PC-9 (cell line): Measurements from ENCODE around the gene TMEM132D. TPM values are rescaled to one million over a fixed set of nuclear protein-coding genes. Genes with fewer than 3 reads are reported as not detected.

Source experiments
- BruUV-seq: library from RNA; stranded (reverse); fragments of 400-500 nt; replicated peaks from 2 replicates; lab custom pipeline; 2021; lab: Mats Ljungman, UMichigan
- CTCF ChIA-PET: fragments of 300-600 bp; sonication (Branson Sonifier 250); formaldehyde crosslinking; loops from one replicate; lab custom pipeline; 2022; ENCODE audit warnings: antibody characterized with exemption; lab: Charles Lee
- POLR2A ChIA-PET: fragments of 300-600 bp; sonication (Branson Sonifier 250); formaldehyde crosslinking; loops from one replicate; lab custom pipeline; 2022; ENCODE audit warnings: antibody characterized with exemption; ENCODE audit not compliant: unreplicated experiment; lab: Charles Lee
- DNase-seq, 2 experiments: peaks; one replicate each; pipeline versions ENCODE4 v3.0.0 to v3.0.0-alpha.2; 2015 to 2022; ENCODE audit warnings: mixed read lengths in 1 of 2
- H2AFZ ChIP-seq: fragments of 200-600 bp; sonication (generic); 2 replicates; pipeline ENCODE4 v1.8.1; 2017; ENCODE audit warnings: antibody characterized with exemption
- H3F3A ChIP-seq: fragments of 200-600 bp; sonication (generic); 2 replicates; pipeline ENCODE4 v1.8.1; 2017; ENCODE audit warnings: antibody characterized with exemption, mild to moderate bottlenecking, low read depth; ENCODE audit not compliant: insufficient read depth
- H3K27ac ChIP-seq: fragments of 200-600 bp; sonication (generic); 2 replicates; pipeline ENCODE4 v1.6.1; 2016; ENCODE audit warnings: mixed run types
- H3K27me3 ChIP-seq: fragments of 200-600 bp; sonication (generic); 2 replicates; pipeline ENCODE4 v1.6.1; 2016; ENCODE audit warnings: low read depth, mixed run types; ENCODE audit not compliant: insufficient read depth
- H3K36me3 ChIP-seq: fragments of 200-600 bp; sonication (generic); 2 replicates; pipeline ENCODE4 v1.6.1; 2016; ENCODE audit warnings: low read depth, mixed run types
- H3K4me1 ChIP-seq: fragments of 200-600 bp; sonication (generic); replicated peaks from 2 replicates; pipeline ENCODE4 v1.6.1; 2016; ENCODE audit warnings: mixed run types; ENCODE audit not compliant: insufficient read depth
- H3K4me2 ChIP-seq: fragments of 200-600 bp; sonication (generic); 2 replicates; pipeline ENCODE4 v1.6.1; 2017; ENCODE audit warnings: mixed run types
- H3K4me3 ChIP-seq: fragments of 200-600 bp; sonication (generic); 2 replicates; pipeline ENCODE4 v1.6.1; 2016; ENCODE audit warnings: mixed run types
- H3K79me2 ChIP-seq: fragments of 200-600 bp; sonication (generic); 2 replicates; pipeline ENCODE4 v1.6.1; 2017; ENCODE audit warnings: low read depth, mixed run types
- H3K9me2 ChIP-seq: fragments of 200-600 bp; sonication (generic); 2 replicates; pipeline ENCODE4 v1.8.1; 2017; ENCODE audit warnings: mild to moderate bottlenecking; ENCODE audit not compliant: insufficient read depth
- H3K9me3 ChIP-seq: fragments of 200-600 bp; sonication (generic); 2 replicates; pipeline ENCODE4 v1.8.1; 2016; ENCODE audit warnings: low read depth; ENCODE audit not compliant: insufficient read depth
- H4K20me1 ChIP-seq: fragments of 200-600 bp; sonication (generic); 2 replicates; pipeline ENCODE4 v1.8.1; 2017; ENCODE audit not compliant: insufficient read depth
- EZH2 ChIP-seq: fragments of 200-600 bp; sonication (generic); IDR thresholded peaks from 2 replicates; pipeline ENCODE4 v1.8.0; 2017; ENCODE audit warnings: antibody characterized with exemption, low read depth
- intact Hi-C: fragments of 100-400 bp; cut with micrococcal nuclease; formaldehyde crosslinking; loops from one replicate; pipeline ENCODE4 v1.10.0; 2022; ENCODE audit not compliant: unreplicated experiment
- total RNA-seq: library from RNA; stranded (reverse); gene quantifications from 2 replicates; pipeline ENCODE4 v1.2.3, GENCODE V29; 2021
- TF ChIP-seq, protein P1 (sequence below): fragments of 200-600 bp; sonication (generic); conservative IDR thresholded peaks from 2 replicates; pipeline ENCODE4 v1.6.1; 2017; ENCODE audit warnings: mixed run types, antibody characterized with exemption, mild to moderate bottlenecking, moderate library complexity

The TMEM132D gene
- total RNA-seq, 1 experiment from 2014 or later, result not detected

DNA sequence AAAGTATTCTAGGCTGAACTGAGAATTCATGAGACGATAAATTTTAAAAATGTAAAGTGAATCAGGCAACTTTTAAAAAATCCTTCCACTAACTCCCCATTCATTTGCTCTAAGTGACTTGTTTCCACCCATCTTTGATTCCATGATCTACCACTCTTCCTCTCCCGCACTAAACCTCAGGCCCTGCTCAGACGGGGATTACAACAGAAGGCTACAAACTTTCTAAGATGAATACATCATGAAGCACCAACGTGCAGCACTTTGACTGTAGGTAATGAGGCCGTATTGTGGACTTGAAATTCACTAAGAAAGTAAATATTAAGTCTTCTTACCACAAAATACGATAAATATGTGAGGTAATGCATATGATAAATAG lies 30.0 kb downstream of the TMEM132D start:
- Histone ChIP-seq H4K20me1 (no peaks in the 10 kb centered on the region; the same call in 1 of the 2 replicates), H3K4me1 (no peaks in the 10 kb centered on the region), H3K27ac (no peak overlapping the region), H3K79me2 (no peaks in the 10 kb centered on the region), H3K4me3 (no peak overlapping the region), H3K9me2 (no peaks in the 10 kb centered on the region), H3K36me3 (no peaks in the 10 kb centered on the region), H3F3A (no peaks in the 10 kb centered on the region), H3K27me3 (peaks cover 33% of the 10 kb centered on the region), H3K4me2 (no peak overlapping the region), H2AFZ (no peak overlapping the region), H3K9me3 (no peaks in the 10 kb centered on the region)
- CTCF ChIA-PET, result no interaction called here
- POLR2A ChIA-PET, result no interaction called here
- no TSS peak for BruUV-seq
- intact Hi-C loops, result no loop called here
- no peak for TF ChIP-seq EZH2
- TF ChIP-seq, protein P1, sequence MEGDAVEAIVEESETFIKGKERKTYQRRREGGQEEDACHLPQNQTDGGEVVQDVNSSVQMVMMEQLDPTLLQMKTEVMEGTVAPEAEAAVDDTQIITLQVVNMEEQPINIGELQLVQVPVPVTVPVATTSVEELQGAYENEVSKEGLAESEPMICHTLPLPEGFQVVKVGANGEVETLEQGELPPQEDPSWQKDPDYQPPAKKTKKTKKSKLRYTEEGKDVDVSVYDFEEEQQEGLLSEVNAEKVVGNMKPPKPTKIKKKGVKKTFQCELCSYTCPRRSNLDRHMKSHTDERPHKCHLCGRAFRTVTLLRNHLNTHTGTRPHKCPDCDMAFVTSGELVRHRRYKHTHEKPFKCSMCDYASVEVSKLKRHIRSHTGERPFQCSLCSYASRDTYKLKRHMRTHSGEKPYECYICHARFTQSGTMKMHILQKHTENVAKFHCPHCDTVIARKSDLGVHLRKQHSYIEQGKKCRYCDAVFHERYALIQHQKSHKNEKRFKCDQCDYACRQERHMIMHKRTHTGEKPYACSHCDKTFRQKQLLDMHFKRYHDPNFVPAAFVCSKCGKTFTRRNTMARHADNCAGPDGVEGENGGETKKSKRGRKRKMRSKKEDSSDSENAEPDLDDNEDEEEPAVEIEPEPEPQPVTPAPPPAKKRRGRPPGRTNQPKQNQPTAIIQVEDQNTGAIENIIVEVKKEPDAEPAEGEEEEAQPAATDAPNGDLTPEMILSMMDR, result no peak
- no peak for DNase-seq

DNA sequence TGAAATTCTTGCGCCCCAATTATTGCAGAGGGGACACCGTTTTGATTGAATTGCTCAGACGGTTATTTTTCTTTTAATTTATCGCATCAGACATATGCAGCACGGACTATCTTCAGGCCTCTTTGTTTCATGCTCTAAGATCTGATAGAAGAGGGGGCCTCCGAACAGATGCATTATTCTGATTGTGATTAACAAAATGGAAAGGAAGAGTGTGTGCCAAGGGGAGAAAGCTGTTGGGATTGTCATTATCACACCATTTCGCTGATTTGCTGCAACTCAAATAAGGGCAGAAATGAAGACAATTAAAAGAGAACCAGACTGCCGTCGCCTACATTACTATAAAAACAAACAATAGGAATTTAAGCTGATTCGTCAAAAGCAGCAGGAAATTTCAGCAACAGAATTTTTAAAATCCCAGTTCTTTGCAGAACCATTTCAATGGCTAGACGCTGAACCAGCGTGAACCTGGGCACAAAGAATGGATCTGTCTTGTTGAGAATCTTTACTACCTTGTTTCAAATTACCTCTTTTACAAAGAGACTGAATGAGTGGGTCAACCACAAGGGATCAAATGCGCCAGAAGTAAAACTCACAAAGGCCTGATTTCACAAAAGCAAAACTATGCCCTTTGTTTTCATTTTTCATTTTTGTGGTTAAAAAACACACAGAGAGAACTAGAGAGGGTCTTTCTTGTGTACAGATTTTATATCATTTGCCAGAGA lies 30.6 kb downstream of the TMEM132D start:
- Histone ChIP-seq H4K20me1 (no peaks in the 10 kb centered on the region; the same call in 1 of the 2 replicates), H2AFZ (no peak overlapping the region), H3K4me2 (no peak overlapping the region), H3K27me3 (peaks cover 33% of the 10 kb centered on the region), H3K27ac (no peak overlapping the region), H3K79me2 (no peaks in the 10 kb centered on the region), H3F3A (no peaks in the 10 kb centered on the region), H3K36me3 (no peaks in the 10 kb centered on the region), H3K4me1 (no peaks in the 10 kb centered on the region), H3K4me3 (no peak overlapping the region), H3K9me3 (no peaks in the 10 kb centered on the region), H3K9me2 (no peaks in the 10 kb centered on the region)
- intact Hi-C loops, result no loop called here
- CTCF ChIA-PET, result no interaction called here
- no peak for DNase-seq
- POLR2A ChIA-PET, result no interaction called here
- TF ChIP-seq, protein P1, result no peak
- TF ChIP-seq EZH2, result no peak
- BruUV-seq, result no TSS peak

DNA sequence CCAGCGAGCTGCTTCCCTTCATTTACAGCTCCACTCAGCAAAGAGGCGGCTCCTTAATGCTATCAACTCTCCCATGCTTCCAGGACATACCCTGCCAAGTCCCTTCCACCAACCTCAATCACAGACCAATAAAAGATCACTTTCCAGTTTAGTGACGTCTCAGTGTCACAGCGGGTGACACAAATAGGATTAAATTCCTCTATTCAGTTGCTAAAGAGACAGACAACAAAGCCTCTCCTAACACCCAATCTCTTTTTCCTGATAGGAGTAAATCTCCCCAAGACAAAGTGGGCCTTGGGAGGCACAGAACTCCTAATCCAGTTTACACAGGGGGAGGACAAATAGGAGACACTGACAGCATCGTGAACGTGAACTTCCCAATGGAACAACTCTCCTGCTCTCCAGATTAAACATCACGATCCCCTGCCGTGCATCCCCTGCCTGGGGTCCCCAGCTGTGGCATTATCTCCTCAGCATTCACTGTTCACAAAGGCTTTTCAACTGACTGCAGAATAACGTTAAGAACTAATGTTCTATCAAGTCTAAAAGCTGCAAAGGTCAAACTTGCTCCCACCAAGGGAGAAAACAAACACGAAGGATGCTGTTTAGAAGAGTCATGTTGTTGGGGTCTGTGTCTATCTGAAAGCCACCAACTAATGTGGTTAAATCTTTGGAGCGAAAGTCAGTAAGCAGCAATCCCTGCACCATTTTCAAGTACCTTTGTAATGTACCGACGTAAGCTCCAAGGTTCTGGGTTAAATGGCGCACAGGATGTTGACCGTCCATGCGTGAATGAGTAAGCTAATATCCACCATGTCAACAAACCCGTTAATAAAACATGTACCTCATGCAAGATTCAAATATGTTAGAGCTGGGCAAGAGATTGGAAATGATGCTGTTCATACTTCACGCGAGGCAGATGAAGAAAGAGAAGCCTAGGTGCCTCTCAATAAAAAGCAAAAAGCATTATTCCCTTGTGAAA lies 31.5 kb downstream of the TMEM132D start:
- DNase-seq, result no peak
- Histone ChIP-seq H3K79me2 (no peaks in the 10 kb centered on the region), H2AFZ (no peak overlapping the region), H3K9me3 (no peaks in the 10 kb centered on the region), H3K4me2 (no peak overlapping the region), H3F3A (no peaks in the 10 kb centered on the region), H3K4me3 (no peak overlapping the region), H3K9me2 (no peaks in the 10 kb centered on the region), H3K27me3 (peaks cover 33% of the 10 kb centered on the region), H4K20me1 (no peaks in the 10 kb centered on the region; the same call in 1 of the 2 replicates), H3K36me3 (no peaks in the 10 kb centered on the region), H3K27ac (no peak overlapping the region), H3K4me1 (no peaks in the 10 kb centered on the region)
- intact Hi-C loops, result no loop called here
- CTCF ChIA-PET, result no interaction called here
- POLR2A ChIA-PET, result no interaction called here
- BruUV-seq, result no TSS peak
- TF ChIP-seq, protein P1, result no peak
- no peak for TF ChIP-seq EZH2
